Esophagus muscularis mucosa (tissue), 4 donors: ENCODE data around the gene RSAD1. TPM values are rescaled to one million over a fixed set of nuclear protein-coding genes. Genes with fewer than 3 reads are reported as not detected.

Source experiments
- DNase-seq: peaks from one replicate; pipeline ENCODE4 v3.0.0-alpha.2; 2017; ENCODE audit errors: extremely low spot score
- H3K27ac ChIP-seq, 4 donors: fragments of 200-600 bp; sonication (generic); replicated peaks in 1 of 4; 1 replicate in 3 of 4; 2 replicates in 1 of 4; pipeline ENCODE4 v1.5.1; 2016 to 2019; ENCODE audit warnings: mild to moderate bottlenecking in 1 of 4
- H3K27me3 ChIP-seq, 4 donors: fragments of 200-600 bp; sonication (generic); one replicate each; pipeline versions ENCODE4 v1.5.1 to v1.6.0; 2016 to 2019
- H3K36me3 ChIP-seq, 4 donors: fragments of 200-600 bp; sonication (generic); one replicate each; pipeline ENCODE4 v1.5.1; 2016 to 2019
- H3K4me1 ChIP-seq, 4 donors: fragments of 200-600 bp; sonication (generic); one replicate each; pipeline ENCODE4 v1.5.1; 2016 to 2019
- H3K4me3 ChIP-seq, 4 donors: fragments of 200-600 bp; sonication (generic); 1 replicate in 2 of 4; 2 replicates in 2 of 4; pipeline ENCODE4 v1.5.1; 2016 to 2019; ENCODE audit warnings: mild to moderate bottlenecking in 4 of 4, moderate library complexity in 1 of 4
- H3K9me3 ChIP-seq, 4 donors: fragments of 200-600 bp; sonication (generic); 1 replicate in 3 of 4; 2 replicates in 1 of 4; pipeline ENCODE4 v1.5.1; 2016 to 2019
- EP300 ChIP-seq: sonication (generic); formaldehyde crosslinking; IDR thresholded peaks from one replicate; pipeline ENCODE4 v1.6.1; 2017; ENCODE audit warnings: antibody characterized with exemption
- POLR2A ChIP-seq: fragments of 450-650 bp; IDR thresholded peaks from one replicate; pipeline ENCODE4 v1.6.1; 2017; ENCODE audit warnings: antibody characterized with exemption, moderate library complexity, mild to moderate bottlenecking, low read depth
- POLR2AphosphoS5 ChIP-seq, 2 donors: sonication (generic); formaldehyde crosslinking; IDR thresholded peaks; one replicate each; pipeline ENCODE4 v1.6.1; 2017; ENCODE audit warnings: antibody characterized with exemption in 2 of 2
- WGBS: methylation state at CpG from one replicate; pipeline ENCODE4 v1.1.5; 2018; 5-methylcytosine and 5-hydroxymethylcytosine counted together
- intact Hi-C: fragments of 100-400 bp; cut with DNase I; formaldehyde crosslinking; loops from one replicate; pipeline ENCODE4 v1.15.1; 2023
- total RNA-seq, 4 donors: library from RNA; depleted of rRNA; stranded (reverse); fragments of >200 nt; gene quantifications; one replicate each; pipeline versions ENCODE4 v1.1.0 to v1.2.1, GENCODE V29; 2016
- TF ChIP-seq, protein P1 (sequence below), 3 experiments: fragments of 200-600 bp in 2 of 3; fragments of 450-650 bp in 1 of 3; sonication (generic) in 2 of 3; IDR thresholded peaks; one replicate each; pipeline ENCODE4 v1.5.1; 2017 to 2019; ENCODE audit warnings: antibody characterized with exemption in 3 of 3, mild to moderate bottlenecking in 2 of 3, moderate library complexity in 1 of 3

The RSAD1 gene
- total RNA-seq, 4 donors from 2014 or later: 12.9 to 24.6 (median 16.1) TPM

DNA sequence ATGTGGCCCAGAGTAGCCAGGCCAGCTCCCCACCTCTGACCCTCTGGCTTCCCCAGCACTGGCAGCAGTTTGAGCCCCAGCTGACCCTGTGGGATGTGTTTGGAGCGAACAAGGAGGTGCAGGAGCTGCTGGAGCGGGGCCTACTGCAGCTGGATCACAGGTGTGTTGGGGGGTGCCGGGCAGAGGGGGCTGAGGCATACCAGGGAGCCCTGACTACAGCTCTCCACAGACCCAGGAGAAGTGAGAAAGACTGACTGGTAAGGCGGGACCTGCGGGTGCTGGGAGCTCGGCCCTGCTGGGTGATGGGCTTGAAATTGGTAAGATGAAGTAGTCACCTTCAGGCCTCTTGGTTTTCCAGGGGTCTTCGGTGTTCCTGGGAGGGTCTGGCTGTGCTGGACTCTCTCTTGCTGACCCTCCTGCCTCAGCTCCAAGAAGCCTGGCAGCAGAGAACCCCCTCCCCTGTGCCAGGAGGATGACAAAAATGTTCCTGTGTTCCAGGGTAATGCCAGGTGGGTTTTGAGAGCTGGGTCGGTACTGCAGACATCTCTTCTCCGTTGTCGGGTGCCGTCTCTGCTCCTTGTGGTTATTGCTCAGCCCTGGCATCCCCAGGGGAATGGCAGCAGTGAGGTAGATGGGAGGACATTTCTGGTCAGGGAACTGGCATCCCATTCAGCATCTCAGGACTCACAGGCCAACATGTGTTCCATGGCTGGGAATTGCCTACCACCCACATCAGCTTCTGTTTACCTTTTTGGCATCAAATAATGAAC, 5.9 kb downstream of the RSAD1 start:
- DNase-seq: no peak
- 92% methylated on average over 10 of the region's 11 CpGs for WGBS
- Histone ChIP-seq H3K4me3 (no peak overlapping the region), H3K9me3 (no peaks in the 10 kb centered on the region), H3K27me3 (no peaks in the 10 kb centered on the region), H3K27ac (no peak overlapping the region), H3K4me1 (peaks cover 24 to 31% (median 28%) of the 10 kb centered on the region in 4 donors), H3K36me3 (peaks cover 12 to 59% (median 47%) of the 10 kb centered on the region in 4 donors)
- intact Hi-C loops: loop anchor here (5.0 to 10.0 kb wide), 3 partner anchors 148 to 360 kb away; partner anchors contain the start of gene ABCC3
- TF ChIP-seq POLR2A: no peak
- no peak for TF ChIP-seq POLR2AphosphoS5 (IDR thresholded peaks at IDR 0.05)
- no peak for TF ChIP-seq EP300
- TF ChIP-seq, protein P1, sequence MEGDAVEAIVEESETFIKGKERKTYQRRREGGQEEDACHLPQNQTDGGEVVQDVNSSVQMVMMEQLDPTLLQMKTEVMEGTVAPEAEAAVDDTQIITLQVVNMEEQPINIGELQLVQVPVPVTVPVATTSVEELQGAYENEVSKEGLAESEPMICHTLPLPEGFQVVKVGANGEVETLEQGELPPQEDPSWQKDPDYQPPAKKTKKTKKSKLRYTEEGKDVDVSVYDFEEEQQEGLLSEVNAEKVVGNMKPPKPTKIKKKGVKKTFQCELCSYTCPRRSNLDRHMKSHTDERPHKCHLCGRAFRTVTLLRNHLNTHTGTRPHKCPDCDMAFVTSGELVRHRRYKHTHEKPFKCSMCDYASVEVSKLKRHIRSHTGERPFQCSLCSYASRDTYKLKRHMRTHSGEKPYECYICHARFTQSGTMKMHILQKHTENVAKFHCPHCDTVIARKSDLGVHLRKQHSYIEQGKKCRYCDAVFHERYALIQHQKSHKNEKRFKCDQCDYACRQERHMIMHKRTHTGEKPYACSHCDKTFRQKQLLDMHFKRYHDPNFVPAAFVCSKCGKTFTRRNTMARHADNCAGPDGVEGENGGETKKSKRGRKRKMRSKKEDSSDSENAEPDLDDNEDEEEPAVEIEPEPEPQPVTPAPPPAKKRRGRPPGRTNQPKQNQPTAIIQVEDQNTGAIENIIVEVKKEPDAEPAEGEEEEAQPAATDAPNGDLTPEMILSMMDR (IDR thresholded peaks at IDR 0.05): no peak

DNA sequence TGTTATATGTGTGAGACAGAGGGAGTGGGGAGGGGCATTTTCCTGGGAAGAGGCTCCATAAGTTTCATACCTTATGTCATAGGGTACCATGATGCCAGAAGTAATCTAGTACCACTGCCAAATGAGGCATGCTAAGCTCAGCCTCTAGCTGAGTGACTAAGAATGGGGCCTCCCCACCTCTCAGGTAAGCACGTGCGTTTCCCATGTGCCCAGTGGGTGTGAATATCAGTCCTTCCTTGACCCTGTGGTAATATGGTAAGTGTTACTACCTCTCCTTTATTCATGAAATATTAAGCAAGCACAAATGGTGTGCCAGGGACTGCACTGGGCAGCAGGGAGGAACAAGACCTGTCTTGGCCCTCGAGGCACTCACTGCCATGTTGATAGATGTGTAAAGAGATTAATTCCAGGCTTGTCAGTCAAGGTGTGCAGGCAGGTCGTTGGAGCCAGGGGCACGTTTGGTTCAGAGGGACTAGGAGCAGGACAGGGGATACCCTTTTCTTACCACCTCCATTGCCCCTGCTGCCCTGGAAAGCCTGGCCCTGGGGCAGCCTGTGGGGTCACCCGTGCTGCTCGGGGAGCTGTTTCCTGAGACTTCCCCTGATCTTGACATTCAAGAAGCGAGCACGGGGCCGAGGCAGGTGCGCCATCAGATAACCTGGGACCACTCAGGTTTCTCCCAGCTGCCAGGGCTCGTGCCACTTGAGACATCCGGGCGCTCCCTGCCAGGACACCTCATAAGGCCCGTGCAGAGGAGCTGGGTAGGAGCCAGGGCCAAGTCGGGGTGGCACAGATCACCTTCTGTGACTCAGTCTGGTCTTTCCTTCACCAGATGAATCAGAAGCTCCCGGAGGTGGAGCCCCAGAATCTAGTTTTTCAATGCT, 8.8 kb downstream of the RSAD1 start:
- DNase-seq: no peak
- H3K4me3 ChIP-seq: no peak overlapping the region
- peaks cover 12 to 48% (median 41%) of the 10 kb centered on the region in 4 donors for H3K36me3 ChIP-seq
- peaks cover 9 to 11% (median 10%) of the 10 kb centered on the region in 4 donors for H3K4me1 ChIP-seq
- whole genome bisulfite sequencing: 91% methylated on average over 7 of the region's 17 CpGs
- H3K9me3 ChIP-seq: no peaks in the 10 kb centered on the region
- H3K27me3 ChIP-seq: no peaks in the 10 kb centered on the region
- intact Hi-C loops: loop anchor here (10.0 kb wide), 1 partner anchor 357 kb away; no protein-coding TSS in a partner anchor
- H3K27ac ChIP-seq: no peak overlapping the region
- no peak for TF ChIP-seq POLR2A
- TF ChIP-seq POLR2AphosphoS5 (IDR thresholded peaks at IDR 0.05): no peak
- no peak for TF ChIP-seq EP300
- TF ChIP-seq, protein P1 (IDR thresholded peaks at IDR 0.05): no peak

DNA sequence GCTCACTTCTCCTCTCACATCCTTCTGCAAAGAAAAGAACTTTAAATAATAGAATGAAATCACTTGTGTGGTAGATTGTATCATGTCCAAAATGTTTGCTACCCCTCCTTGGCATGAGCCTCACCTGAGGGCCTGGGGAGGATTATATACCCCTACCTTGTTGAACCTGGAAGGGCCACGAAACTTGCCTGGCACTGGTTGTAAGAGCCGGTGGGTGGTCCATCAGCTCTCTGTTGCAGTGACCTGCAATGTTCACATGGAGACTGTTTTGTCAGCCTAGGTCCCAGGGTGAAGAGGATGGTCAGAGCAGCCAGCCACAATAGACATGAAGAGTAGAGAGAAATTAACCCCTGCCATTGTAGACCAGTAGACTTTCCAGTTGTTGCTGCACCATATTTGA, 10.2 kb downstream of the RSAD1 start:
- no peak for DNase-seq
- intact Hi-C loops: loop anchor here (10.0 kb wide), 1 partner anchor 356 kb away; no protein-coding TSS in a partner anchor

DNA sequence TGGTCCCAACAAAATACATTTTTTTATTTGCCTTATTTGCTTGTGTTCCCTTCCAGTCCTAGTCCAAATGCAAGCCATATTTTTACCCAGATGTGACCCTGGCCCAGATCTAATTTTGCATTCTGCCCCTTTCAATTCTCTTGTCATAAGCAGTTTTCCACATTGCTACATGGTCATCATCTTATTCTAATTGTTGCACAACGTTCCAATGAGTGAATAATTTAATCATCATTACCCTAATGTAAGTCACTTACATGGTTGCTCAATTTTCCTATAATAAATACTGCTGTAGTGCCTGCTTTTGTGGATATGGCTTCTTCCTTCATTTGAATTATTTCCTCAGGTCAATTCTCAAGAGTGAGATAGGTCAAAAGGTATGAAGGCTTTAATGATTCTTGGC, 12.8 kb downstream of the RSAD1 start:
- Histone ChIP-seq H3K9me3 (no peaks in the 10 kb centered on the region), H3K36me3 (peaks cover 0 to 15% (median 9%) of the 10 kb centered on the region in 4 donors), H3K27me3 (no peaks in the 10 kb centered on the region), H3K4me3 (no peak overlapping the region), H3K4me1 (no peaks in the 10 kb centered on the region), H3K27ac (no peak overlapping the region)
- 69% methylated on average over 1 of the region's 1 CpG for WGBS
- DNase-seq: no peak
- intact Hi-C loops: no loop called here
- TF ChIP-seq, protein P1 (IDR thresholded peaks at IDR 0.05): no peak
- no peak for TF ChIP-seq EP300
- no peak for TF ChIP-seq POLR2A
- no peak for TF ChIP-seq POLR2AphosphoS5 (IDR thresholded peaks at IDR 0.05)

More for the DNA sequence above, 10.2 kb downstream of the RSAD1 start:
- WGBS: 93% methylated on average over 2 of the region's 2 CpGs
- Histone ChIP-seq H3K36me3 (peaks cover 12 to 41% (median 33%) of the 10 kb centered on the region in 4 donors), H3K4me3 (no peak overlapping the region), H3K27ac (no peak overlapping the region), H3K9me3 (no peaks in the 10 kb centered on the region), H3K27me3 (no peaks in the 10 kb centered on the region), H3K4me1 (no peaks in the 10 kb centered on the region)
- TF ChIP-seq, protein P1 (IDR thresholded peaks at IDR 0.05): no peak
- no peak for TF ChIP-seq POLR2A
